Loucy (cell line): ENCODE data around the gene SYPL1.

Experiments
- H2AFZ ChIP-seq: fragments of 200-600 bp; sonication (generic); 2 replicates; pipeline ENCODE4 v1.6.0; 2016; ENCODE audit warnings: antibody characterized with exemption, mild to moderate bottlenecking, low read length, moderate library complexity
- H3F3A ChIP-seq: fragments of 200-600 bp; 2 replicates; pipeline ENCODE4 v1.6.0; 2016; ENCODE audit warnings: antibody characterized with exemption, low read depth, mild to moderate bottlenecking
- H3K27me3 ChIP-seq: fragments of 200-600 bp; sonication (generic); 2 replicates; pipeline ENCODE4 v1.6.1; 2014; ENCODE audit warnings: low read length, mild to moderate bottlenecking; ENCODE audit not compliant: insufficient read depth, poor library complexity, severe bottlenecking
- H3K36me3 ChIP-seq: fragments of 200-600 bp; sonication (generic); 2 replicates; pipeline ENCODE4 v1.6.1; 2016; ENCODE audit warnings: low read length; ENCODE audit not compliant: insufficient read depth
- H3K4me1 ChIP-seq: fragments of 200-600 bp; sonication (generic); 2 replicates; pipeline ENCODE4 v1.5.1; 2014; ENCODE audit warnings: low read length, mild to moderate bottlenecking; ENCODE audit not compliant: insufficient read depth, poor library complexity, severe bottlenecking
- H3K4me2 ChIP-seq: fragments of 200-600 bp; sonication (generic); 2 replicates; pipeline ENCODE4 v1.6.0; 2014; ENCODE audit warnings: antibody characterized with exemption, low read length, low read depth, mild to moderate bottlenecking; ENCODE audit not compliant: poor library complexity, severe bottlenecking
- H3K4me3 ChIP-seq: fragments of 200-600 bp; sonication (generic); 2 replicates; pipeline ENCODE4 v1.5.1; 2014; ENCODE audit warnings: low read length, mild to moderate bottlenecking, mixed read lengths; ENCODE audit not compliant: poor library complexity, severe bottlenecking
- H3K79me2 ChIP-seq: fragments of 200-600 bp; sonication (generic); 2 replicates; pipeline ENCODE4 v1.6.1; 2014; ENCODE audit warnings: low read length; ENCODE audit not compliant: insufficient read depth
- H3K9ac ChIP-seq: fragments of 200-600 bp; sonication (generic); 2 replicates; pipeline ENCODE4 v1.6.0; 2014; ENCODE audit warnings: mild to moderate bottlenecking, low read depth, low read length, moderate library complexity; ENCODE audit not compliant: poor library complexity, severe bottlenecking
- H3K9me2 ChIP-seq: fragments of 200-600 bp; sonication (generic); replicated peaks from 2 replicates; pipeline ENCODE4 v1.6.1; 2016; ENCODE audit warnings: low read depth, low read length, mixed read lengths
- H3K9me3 ChIP-seq: fragments of 200-600 bp; sonication (generic); 2 replicates; pipeline ENCODE4 v1.6.1; 2014; ENCODE audit warnings: mild to moderate bottlenecking, antibody characterized with exemption, low read length, low read depth; ENCODE audit not compliant: insufficient read depth
- H4K20me1 ChIP-seq: fragments of 200-600 bp; sonication (generic); 2 replicates; pipeline ENCODE4 v1.6.0; 2014; ENCODE audit warnings: antibody characterized with exemption, low read length, mild to moderate bottlenecking; ENCODE audit not compliant: insufficient read depth, poor library complexity, severe bottlenecking
- CTCF ChIP-seq: fragments of 200-600 bp; sonication (generic); conservative IDR thresholded peaks from 2 replicates; pipeline ENCODE4 v1.5.1; 2014; ENCODE audit warnings: mild to moderate bottlenecking, antibody characterized with exemption, low read length
- EZH2phosphoT487 ChIP-seq: fragments of 200-600 bp; IDR thresholded peaks from 2 replicates; pipeline ENCODE4 v1.6.1; 2018; ENCODE audit warnings: antibody characterized with exemption, mild to moderate bottlenecking, moderate library complexity, borderline replicate concordance

SYPL1 gene

GRCh38 chr7:106085015-106085414 lies 27.1 kb downstream of the SYPL1 start:
- no peaks in the 10 kb centered on the region for H3K9me2 ChIP-seq
- H3K9me3 ChIP-seq = no peaks in the 10 kb centered on the region
- no peak for TF ChIP-seq CTCF
- TF ChIP-seq EZH2phosphoT487 = no peak
- H3K4me3 ChIP-seq = no peak overlapping the region
- H3F3A ChIP-seq = no peaks in the 10 kb centered on the region
- no peak overlapping the region for H3K4me2 ChIP-seq
- H3K9ac ChIP-seq = no peak overlapping the region
- peaks cover 21% of the 10 kb centered on the region; the same call in 1 of the 2 replicates for H3K36me3 ChIP-seq
- no peaks in the 10 kb centered on the region for H3K79me2 ChIP-seq
- H4K20me1 ChIP-seq = no peaks in the 10 kb centered on the region
- H3K4me1 ChIP-seq = peaks cover 6% of the 10 kb centered on the region
- no peaks in the 10 kb centered on the region for H3K27me3 ChIP-seq
- H2AFZ ChIP-seq = no peak overlapping the region

GRCh38 chr7:106083717-106084116 lies 28.4 kb downstream of the SYPL1 start:
- H4K20me1 ChIP-seq = no peaks in the 10 kb centered on the region
- no peak overlapping the region for H2AFZ ChIP-seq
- H3K4me1 ChIP-seq = peaks cover 19% of the 10 kb centered on the region
- TF ChIP-seq EZH2phosphoT487 = no peak
- TF ChIP-seq CTCF = no peak
- no peaks in the 10 kb centered on the region for H3K79me2 ChIP-seq
- no peak overlapping the region for H3K4me2 ChIP-seq
- H3K9me2 ChIP-seq = no peaks in the 10 kb centered on the region
- peaks cover 10% of the 10 kb centered on the region; the same call in 1 of the 2 replicates for H3K36me3 ChIP-seq
- H3F3A ChIP-seq = no peaks in the 10 kb centered on the region
- no peaks in the 10 kb centered on the region for H3K27me3 ChIP-seq
- no peaks in the 10 kb centered on the region for H3K9me3 ChIP-seq
- H3K9ac ChIP-seq = no peak overlapping the region
- no peak overlapping the region for H3K4me3 ChIP-seq

- Histone ChIP-seq H4K20me1 (no peaks in the 10 kb centered on the region), H3F3A (no peaks in the 10 kb centered on the region), H3K36me3 (no peaks in the 10 kb centered on the region), H3K9me3 (no peaks in the 10 kb centered on the region), H3K79me2 (no peaks in the 10 kb centered on the region), H3K9ac (no peak overlapping the region), H3K27me3 (no peaks in the 10 kb centered on the region), H3K4me1 (peaks cover 27% of the 10 kb centered on the region), H2AFZ (no peak overlapping the region), H3K9me2 (no peaks in the 10 kb centered on the region), H3K4me2 (no peak overlapping the region), H3K4me3 (no peak overlapping the region)
- TF ChIP-seq CTCF (no peak), EZH2phosphoT487 (no peak)
Measured at GRCh38 chr7:106082087-106082854, 29.8 kb downstream of the SYPL1 start.
